Measurements from ENCODE around the gene GLRX. TPM values are rescaled to one million over a fixed set of nuclear protein-coding genes. Genes with fewer than 3 reads are reported as not detected.
A peak's percentile ranks its signal among the peaks of the same experiment; 100 is the strongest.

Gene GLRX
- total RNA-seq, 2 donors from 2014 or later = 151 to 173 TPM

GRCh38 chr5:95842854-95843544 is 20.5 kb upstream of the GLRX start:
- Histone ChIP-seq H3K36me3 (no peaks in the 10 kb centered on the region), H3K27me3 (no peaks in the 10 kb centered on the region), H3K4me3 (no peak overlapping the region), H3K4me1 (peaks cover 0 to 19% of the 10 kb centered on the region in 2 donors), H3K27ac (peak overlapping the region; percentile 66 to 80), H3K9me3 (no peaks in the 10 kb centered on the region)
- peak; percentile 79 for DNase-seq (ENCODE audit: low spot score)
- peak in 1 of 2 donors; percentile 56 for TF ChIP-seq CTCF (IDR thresholded peaks at IDR 0.05)

GRCh38 chr5:95841914-95842812 is 19.6 kb upstream of the GLRX start:
- H3K27me3 ChIP-seq = no peaks in the 10 kb centered on the region
- no peaks in the 10 kb centered on the region for H3K9me3 ChIP-seq
- peak overlapping the region; percentile 66 to 80 for H3K27ac ChIP-seq
- TF ChIP-seq CTCF (IDR thresholded peaks at IDR 0.05) = no peak
- H3K4me1 ChIP-seq = peaks cover 0 to 19% of the 10 kb centered on the region in 2 donors
- H3K4me3 ChIP-seq = no peak overlapping the region
- peak; percentile 86 for DNase-seq (ENCODE audit: low spot score)
- no peaks in the 10 kb centered on the region for H3K36me3 ChIP-seq

GRCh38 chr5:95840956-95841705 is 18.6 kb upstream of the GLRX start:
- no peak overlapping the region for H3K4me3 ChIP-seq
- no peaks in the 10 kb centered on the region for H3K27me3 ChIP-seq
- DNase-seq (ENCODE audit: low spot score) = peak; percentile 9
- TF ChIP-seq CTCF (IDR thresholded peaks at IDR 0.05) = no peak
- H3K4me1 ChIP-seq = peaks cover 0 to 27% of the 10 kb centered on the region in 2 donors
- no peaks in the 10 kb centered on the region for H3K36me3 ChIP-seq
- H3K27ac ChIP-seq = peak overlapping the region; percentile 15 to 80
- no peaks in the 10 kb centered on the region for H3K9me3 ChIP-seq

- Histone ChIP-seq H3K4me1 (peaks cover 0 to 40% of the 10 kb centered on the region in 2 donors), H3K27ac (no peak overlapping the region)
- no peak for TF ChIP-seq CTCF (IDR thresholded peaks at IDR 0.05)
Measured at GRCh38 chr5:95839658-95840057, 17.1 kb upstream of the GLRX start.

GRCh38 chr5:95838556-95838955 is 16.0 kb upstream of the GLRX start:
- H3K4me3 ChIP-seq = no peak overlapping the region
- no peaks in the 10 kb centered on the region for H3K9me3 ChIP-seq
- TF ChIP-seq CTCF (IDR thresholded peaks at IDR 0.05) = no peak
- no peaks in the 10 kb centered on the region for H3K27me3 ChIP-seq
- peaks cover 0 to 35% of the 10 kb centered on the region in 2 donors for H3K4me1 ChIP-seq
- H3K36me3 ChIP-seq = no peaks in the 10 kb centered on the region
- no peak for DNase-seq (ENCODE audit: low spot score)
- H3K27ac ChIP-seq = peak overlapping the region in 1 of 2 donors; percentile 92

More at GRCh38 chr5:95839658-95840057, 17.1 kb upstream of the GLRX start:
- Histone ChIP-seq H3K27me3 (no peaks in the 10 kb centered on the region), H3K9me3 (no peaks in the 10 kb centered on the region), H3K36me3 (no peaks in the 10 kb centered on the region), H3K4me3 (no peak overlapping the region)
- DNase-seq (ENCODE audit: low spot score) = no peak

Measured in right atrium auricular region (tissue), 2 donors.